Measurements from ENCODE around the gene CLOCK.

CLOCK gene

DNA sequence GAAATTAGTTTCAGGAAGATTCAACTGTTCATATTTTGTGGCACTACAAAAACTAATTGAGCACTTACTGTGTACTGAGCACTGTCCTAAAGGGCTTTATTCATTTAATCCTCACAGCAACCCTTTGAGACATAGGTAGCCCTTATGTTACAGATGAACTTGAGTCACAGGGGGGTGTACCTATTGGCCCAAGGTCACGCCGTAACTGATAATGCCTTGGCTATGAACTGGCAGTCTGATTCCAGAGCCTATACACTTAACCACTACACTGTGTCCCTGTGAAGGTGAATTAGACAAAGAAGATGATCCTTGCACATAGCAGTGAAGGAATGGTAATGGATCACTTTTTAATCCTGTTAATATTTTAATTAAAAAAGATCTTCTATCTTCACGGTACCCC, 138.9 kb downstream of the CLOCK start:
- Histone ChIP-seq H3K4me1 (ENCODE audit: control insufficient read depth in 1 of 2, insufficient read depth in 1 of 2, low read depth in 1 of 2, low read length in 1 of 2) (no peaks in the 10 kb centered on the region), H3K36me3 (peaks cover 46% of the 10 kb centered on the region), H3K4me3 (ENCODE audit: low read depth in 1 of 2, low read length in 1 of 2) (no peak overlapping the region), H3K9me3 (no peaks in the 10 kb centered on the region), H3K27me3 (no peaks in the 10 kb centered on the region), H3K27ac (no peak overlapping the region)
- TF ChIP-seq, protein P1, sequence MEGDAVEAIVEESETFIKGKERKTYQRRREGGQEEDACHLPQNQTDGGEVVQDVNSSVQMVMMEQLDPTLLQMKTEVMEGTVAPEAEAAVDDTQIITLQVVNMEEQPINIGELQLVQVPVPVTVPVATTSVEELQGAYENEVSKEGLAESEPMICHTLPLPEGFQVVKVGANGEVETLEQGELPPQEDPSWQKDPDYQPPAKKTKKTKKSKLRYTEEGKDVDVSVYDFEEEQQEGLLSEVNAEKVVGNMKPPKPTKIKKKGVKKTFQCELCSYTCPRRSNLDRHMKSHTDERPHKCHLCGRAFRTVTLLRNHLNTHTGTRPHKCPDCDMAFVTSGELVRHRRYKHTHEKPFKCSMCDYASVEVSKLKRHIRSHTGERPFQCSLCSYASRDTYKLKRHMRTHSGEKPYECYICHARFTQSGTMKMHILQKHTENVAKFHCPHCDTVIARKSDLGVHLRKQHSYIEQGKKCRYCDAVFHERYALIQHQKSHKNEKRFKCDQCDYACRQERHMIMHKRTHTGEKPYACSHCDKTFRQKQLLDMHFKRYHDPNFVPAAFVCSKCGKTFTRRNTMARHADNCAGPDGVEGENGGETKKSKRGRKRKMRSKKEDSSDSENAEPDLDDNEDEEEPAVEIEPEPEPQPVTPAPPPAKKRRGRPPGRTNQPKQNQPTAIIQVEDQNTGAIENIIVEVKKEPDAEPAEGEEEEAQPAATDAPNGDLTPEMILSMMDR (IDR thresholded peaks at IDR 0.05): no peak

DNA sequence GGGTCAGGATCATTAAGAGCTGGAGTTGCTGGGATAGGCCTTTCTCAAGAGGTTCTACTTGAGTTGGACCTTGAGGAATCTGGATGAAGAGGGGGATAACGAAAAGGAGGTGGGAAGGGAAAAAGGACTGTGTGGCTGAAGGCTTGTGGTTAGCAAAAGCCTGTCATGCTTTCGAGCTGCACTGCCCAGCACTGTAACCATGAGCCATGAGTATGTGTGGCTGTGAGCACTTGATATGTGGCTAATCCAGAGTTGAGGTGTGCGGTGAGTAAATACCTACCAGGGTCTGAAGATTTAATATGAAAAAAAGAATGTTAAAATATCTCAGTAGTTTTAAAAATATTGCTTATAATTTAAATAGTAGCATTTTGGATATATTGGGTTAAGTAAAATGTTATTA, 139.6 kb downstream of the CLOCK start:
- Histone ChIP-seq H3K4me1 (ENCODE audit: control insufficient read depth in 1 of 2, insufficient read depth in 1 of 2, low read depth in 1 of 2, low read length in 1 of 2) (no peaks in the 10 kb centered on the region), H3K9me3 (no peaks in the 10 kb centered on the region), H3K27ac (no peak overlapping the region), H3K4me3 (ENCODE audit: low read depth in 1 of 2, low read length in 1 of 2) (no peak overlapping the region), H3K27me3 (no peaks in the 10 kb centered on the region), H3K36me3 (peaks cover 46% of the 10 kb centered on the region)
- TF ChIP-seq, protein P1 (IDR thresholded peaks at IDR 0.05): no peak

- Histone ChIP-seq H3K4me3 (ENCODE audit: low read depth in 1 of 2, low read length in 1 of 2) (no peak overlapping the region), H3K36me3 (peaks cover 40% of the 10 kb centered on the region), H3K27me3 (no peaks in the 10 kb centered on the region), H3K27ac (no peak overlapping the region), H3K4me1 (ENCODE audit: control insufficient read depth in 1 of 2, insufficient read depth in 1 of 2, low read depth in 1 of 2, low read length in 1 of 2) (no peaks in the 10 kb centered on the region), H3K9me3 (no peaks in the 10 kb centered on the region)
- TF ChIP-seq, protein P1 (IDR thresholded peaks at IDR 0.05): no peak
Observed at GRCh38 chr4:55406545-55406944, 140.2 kb downstream of the CLOCK start.

- TF ChIP-seq, protein P1 (IDR thresholded peaks at IDR 0.05): no peak
- Histone ChIP-seq H3K4me1 (ENCODE audit: control insufficient read depth in 1 of 2, insufficient read depth in 1 of 2, low read depth in 1 of 2, low read length in 1 of 2) (no peaks in the 10 kb centered on the region), H3K27ac (no peak overlapping the region), H3K4me3 (ENCODE audit: low read depth in 1 of 2, low read length in 1 of 2) (no peak overlapping the region), H3K9me3 (no peaks in the 10 kb centered on the region), H3K27me3 (no peaks in the 10 kb centered on the region), H3K36me3 (peaks cover 39% of the 10 kb centered on the region)
Observed at GRCh38 chr4:55405073-55405472, 141.6 kb downstream of the CLOCK start.

DNA sequence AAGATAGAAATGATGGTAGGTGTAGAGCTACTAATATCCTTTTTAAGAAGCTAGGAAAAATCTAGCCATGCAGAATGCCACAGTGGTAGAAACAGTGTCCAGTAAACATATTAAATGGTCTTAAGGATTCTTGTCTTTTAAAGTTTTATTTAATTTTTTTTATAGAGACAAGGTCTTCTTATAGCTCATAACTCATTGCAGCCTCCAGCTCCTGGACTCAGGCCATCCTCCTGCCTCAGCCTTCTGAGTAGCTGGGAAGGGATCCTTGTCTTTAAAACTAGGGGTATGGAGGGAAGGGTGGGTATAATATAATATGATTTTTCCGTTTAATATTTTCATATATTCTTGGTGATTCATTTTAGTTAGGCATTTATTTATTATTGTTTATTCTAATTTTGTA, 147.1 kb downstream of the CLOCK start:
- TF ChIP-seq, protein P1 (IDR thresholded peaks at IDR 0.05): no peak
- peak overlapping the region in 1 of 2 experiments; percentile 85 for H3K4me3 ChIP-seq (ENCODE audit: low read depth in 1 of 2, low read length in 1 of 2)
- no peaks in the 10 kb centered on the region for H3K9me3 ChIP-seq
- H3K36me3 ChIP-seq: peaks cover 5% of the 10 kb centered on the region
- no peaks in the 10 kb centered on the region for H3K27me3 ChIP-seq
- peaks cover 36 to 42% of the 10 kb centered on the region in 2 experiments for H3K4me1 ChIP-seq (ENCODE audit: control insufficient read depth in 1 of 2, insufficient read depth in 1 of 2, low read depth in 1 of 2, low read length in 1 of 2)
- H3K27ac ChIP-seq: no peak overlapping the region

DNA sequence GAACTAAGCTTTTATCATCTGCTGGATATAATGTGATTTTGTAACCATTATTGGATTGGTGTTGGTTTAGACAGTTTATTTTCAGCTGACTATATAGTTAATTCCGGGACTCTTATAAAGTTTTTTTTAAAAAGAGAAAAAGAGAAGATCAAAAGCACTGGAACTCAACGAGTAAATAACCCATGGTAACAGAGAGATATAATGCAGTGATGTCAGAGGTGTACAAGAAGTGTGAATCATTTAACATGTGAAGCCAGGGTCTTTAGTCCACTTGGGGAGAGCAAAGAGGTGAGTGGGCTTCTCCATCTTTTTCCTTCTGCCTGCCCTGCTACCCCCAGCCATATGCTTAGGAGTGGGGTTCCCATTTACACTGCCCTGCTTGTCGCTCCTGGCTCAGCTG, 147.7 kb downstream of the CLOCK start:
- peak overlapping the region; percentile 85 to 94 for H3K4me3 ChIP-seq (ENCODE audit: low read depth in 1 of 2, low read length in 1 of 2)
- TF ChIP-seq, protein P1 (IDR thresholded peaks at IDR 0.05): no peak
- no peaks in the 10 kb centered on the region for H3K9me3 ChIP-seq
- H3K27ac ChIP-seq: peak overlapping the region; percentile 96
- H3K4me1 ChIP-seq (ENCODE audit: control insufficient read depth in 1 of 2, insufficient read depth in 1 of 2, low read depth in 1 of 2, low read length in 1 of 2): peaks cover 36 to 42% of the 10 kb centered on the region in 2 experiments
- no peaks in the 10 kb centered on the region for H3K36me3 ChIP-seq
- no peaks in the 10 kb centered on the region for H3K27me3 ChIP-seq
